H1 (cell line): Measurements from ENCODE around the gene CNGB1. TPM values are rescaled to one million over a fixed set of nuclear protein-coding genes. Genes with fewer than 3 reads are reported as not detected.

Experiments used
- CREB1 ChIP-seq: IDR thresholded peaks from 2 replicates; pipeline ENCODE4 v1.6.1; 2012; ENCODE audit warnings: inconsistent platforms
- MAX ChIP-seq: IDR thresholded peaks from 2 replicates; pipeline ENCODE4 v1.6.1; 2012; ENCODE audit warnings: inconsistent platforms
- SIRT6 ChIP-seq: IDR thresholded peaks from one replicate; pipeline ENCODE4 v1.7.1; 2012; ENCODE audit warnings: low read length, inconsistent platforms
- polyA plus RNA-seq, 7 experiments: library from polyadenylated mRNA; depleted of rRNA in 3 of 7; stranded (reverse) in 5 of 7; unstranded in 2 of 7; fragments of >200 nt in 5 of 7; fragments of 200-250 nt in 2 of 7; gene quantifications; 1 replicate in 5 of 7; 2 replicates in 1 of 7; 4 replicates in 1 of 7; pipeline versions ENCODE4 v1.2.1 to v1.2.3, GENCODE V29; 2011 to 2013; ENCODE audit warnings: missing spikeins in 2 of 7, mixed read lengths in 2 of 7
- total RNA-seq: library from RNA; stranded (reverse); fragmentation: NEBNext Ultra II Directional; extraction: Animal tissue kit (Norgen Biotek cat#: 25700); gene quantifications from 2 replicates; pipeline ENCODE4 v1.2.1, GENCODE V29; 2021

Gene CNGB1
- total and polyA plus RNA-seq, 2 of the 8 experiments (the other 6 are each of a cell fraction or from before 2014, with no cell fraction given) = not detected

- TF ChIP-seq SIRT6 = no peak
- TF ChIP-seq CREB1 = no peak
- no peak for TF ChIP-seq MAX
Measured at GRCh38 chr16:57959804-57960203, 11.1 kb downstream of the CNGB1 start (continued).
